Central memory CD8-positive, alpha-beta T cell (primary cell): ENCODE results near the gene SDK2.

Experiments used
- ATAC-seq: fragments of 150-1000 bp; cut with Tn5 transposase; replicated peaks from 2 replicates; pipeline ENCODE4 v1.10.0; 2022; ENCODE audit warnings: mild to moderate bottlenecking, moderate FRiP score, moderate number of reproducible peaks; ENCODE audit not compliant: poor library complexity, severe bottlenecking; ENCODE audit errors: extremely low read depth
- DNase-seq, 2 donors: peaks; one replicate each; pipeline ENCODE4 v3.0.0; 2021; ENCODE audit warnings: low spot score in 2 of 2
- H3K27ac Mint-ChIP-seq: one replicate; pipeline ENCODE4 v1.8.0; 2022; ENCODE audit warnings: low read depth, mild to moderate bottlenecking, moderate library complexity, mixed read lengths
- H3K27me3 Mint-ChIP-seq: one replicate; pipeline ENCODE4 v1.8.0; 2022; ENCODE audit warnings: mixed read lengths
- H3K36me3 Mint-ChIP-seq: one replicate; pipeline ENCODE4 v1.8.0; 2022; ENCODE audit warnings: mild to moderate bottlenecking, moderate library complexity, mixed read lengths; ENCODE audit not compliant: insufficient read depth
- H3K4me1 Mint-ChIP-seq: one replicate; pipeline ENCODE4 v1.8.0; 2022; ENCODE audit warnings: mixed read lengths
- H3K4me3 Mint-ChIP-seq: one replicate; pipeline ENCODE4 v1.8.0; 2022; ENCODE audit warnings: mild to moderate bottlenecking, moderate library complexity, mixed read lengths
- H3K9me3 Mint-ChIP-seq: one replicate; pipeline ENCODE4 v1.8.0; 2022; ENCODE audit warnings: mixed read lengths

The SDK2 gene

DNA sequence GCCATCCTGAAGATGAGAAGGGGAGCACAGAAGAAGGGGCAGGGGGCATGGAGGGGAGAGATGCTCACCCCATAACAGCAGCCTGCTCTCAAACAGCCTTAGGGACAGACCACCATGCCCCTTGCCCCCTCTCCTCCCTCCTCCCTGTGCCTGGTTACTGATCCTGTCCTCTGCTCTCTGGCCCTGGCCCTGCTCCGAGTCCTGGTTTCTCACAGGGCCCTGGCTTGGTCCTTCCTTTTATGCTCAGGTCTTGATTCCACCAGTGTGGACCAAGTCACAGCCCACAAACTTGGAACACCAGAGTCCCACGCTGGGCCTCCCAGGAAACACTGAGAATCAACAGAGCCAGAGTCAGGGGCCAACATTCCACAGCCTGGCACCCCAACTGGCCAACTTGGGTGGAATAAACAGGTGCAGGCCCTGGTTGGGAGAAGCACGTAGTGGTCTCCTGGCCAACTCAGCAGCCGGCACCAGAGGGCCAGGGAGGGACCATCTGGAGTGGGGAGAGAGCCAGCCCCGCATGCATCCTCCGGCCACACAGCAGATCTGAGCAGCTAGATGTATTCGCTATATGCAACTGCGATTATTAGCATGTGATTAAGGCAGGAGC, 287.6 kb downstream of the SDK2 start:
- Mint-ChIP-seq H3K36me3 (no peaks in the 10 kb centered on the region), H3K27ac (no peak overlapping the region), H3K27me3 (peaks cover 28% of the 10 kb centered on the region), H3K4me1 (no peaks in the 10 kb centered on the region), H3K9me3 (no peaks in the 10 kb centered on the region), H3K4me3 (no peak overlapping the region)
- ATAC-seq: no peak
- DNase-seq: no peak

DNA sequence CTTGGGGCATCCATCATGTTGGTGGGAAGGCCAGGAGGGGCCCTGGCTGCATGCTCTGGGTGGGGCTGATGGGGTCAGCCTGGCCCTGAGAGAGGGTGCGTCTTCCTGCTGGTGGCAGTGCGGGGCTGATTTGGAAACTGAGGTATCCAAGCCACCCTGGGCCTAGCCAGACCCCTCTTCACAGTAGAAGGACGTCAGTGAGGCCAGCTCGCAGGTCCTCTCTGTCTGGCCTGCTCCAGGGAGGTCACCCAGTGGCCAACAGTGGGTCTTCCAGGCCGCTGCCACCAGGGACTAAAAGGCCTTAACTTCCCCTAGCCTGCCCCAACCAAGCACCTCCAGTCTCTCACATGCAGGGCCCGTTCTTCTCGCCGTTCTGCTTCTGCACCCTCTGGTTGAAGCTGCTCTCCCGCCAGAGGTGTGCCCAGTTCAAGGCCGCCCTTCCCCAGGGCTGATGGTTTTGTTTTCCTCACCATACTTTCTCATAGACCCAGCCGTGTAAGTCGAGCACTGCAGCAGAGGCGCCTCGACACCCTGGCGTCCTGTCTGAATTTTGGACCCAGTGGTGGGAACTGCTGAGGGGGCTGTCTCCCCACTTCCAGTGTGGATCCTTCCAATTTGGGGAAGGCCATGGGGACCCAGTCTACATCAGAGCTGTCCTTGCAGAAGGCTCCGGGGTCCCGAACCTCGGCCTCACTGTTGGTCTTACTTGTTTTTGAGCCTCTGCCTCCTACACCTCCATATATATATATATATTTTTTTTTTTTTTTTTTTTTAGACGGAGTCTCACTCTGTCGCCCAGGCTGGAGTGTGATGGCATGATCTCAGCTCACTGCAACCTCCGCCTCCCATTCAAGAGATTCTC, 289.6 kb downstream of the SDK2 start:
- Mint-ChIP-seq H3K4me3 (no peak overlapping the region), H3K4me1 (no peaks in the 10 kb centered on the region), H3K9me3 (no peaks in the 10 kb centered on the region), H3K27me3 (peaks cover 16% of the 10 kb centered on the region), H3K27ac (no peak overlapping the region), H3K36me3 (no peaks in the 10 kb centered on the region)
- ATAC-seq (no peak), DNase-seq (no peak)

DNA sequence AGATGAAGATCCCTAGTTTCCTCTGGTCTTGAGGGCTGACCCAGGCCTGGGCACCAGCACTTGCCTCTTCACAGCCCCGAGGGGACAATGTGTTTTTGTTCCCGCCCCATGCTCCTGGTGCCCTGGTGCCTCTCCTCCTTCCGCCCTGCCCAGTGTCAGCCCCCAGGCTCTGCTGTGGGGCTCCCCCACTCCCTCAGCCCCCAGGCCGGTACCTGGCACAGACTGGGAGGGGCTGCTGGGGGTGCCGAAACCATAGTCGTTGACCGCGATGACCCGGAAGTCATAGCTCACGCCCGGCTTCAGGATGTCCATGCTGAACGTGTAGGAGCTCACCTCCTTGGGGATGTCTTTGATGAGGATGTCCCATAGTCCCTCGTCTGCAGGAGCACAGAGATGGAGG, 292.0 kb downstream of the SDK2 start:
- H3K4me1 Mint-ChIP-seq: no peaks in the 10 kb centered on the region
- no peak overlapping the region for H3K27ac Mint-ChIP-seq
- H3K36me3 Mint-ChIP-seq: peaks cover 3% of the 10 kb centered on the region
- no peaks in the 10 kb centered on the region for H3K9me3 Mint-ChIP-seq
- no peak for ATAC-seq
- DNase-seq: no peak
- no peak overlapping the region for H3K4me3 Mint-ChIP-seq
- peaks cover 10% of the 10 kb centered on the region for H3K27me3 Mint-ChIP-seq

DNA sequence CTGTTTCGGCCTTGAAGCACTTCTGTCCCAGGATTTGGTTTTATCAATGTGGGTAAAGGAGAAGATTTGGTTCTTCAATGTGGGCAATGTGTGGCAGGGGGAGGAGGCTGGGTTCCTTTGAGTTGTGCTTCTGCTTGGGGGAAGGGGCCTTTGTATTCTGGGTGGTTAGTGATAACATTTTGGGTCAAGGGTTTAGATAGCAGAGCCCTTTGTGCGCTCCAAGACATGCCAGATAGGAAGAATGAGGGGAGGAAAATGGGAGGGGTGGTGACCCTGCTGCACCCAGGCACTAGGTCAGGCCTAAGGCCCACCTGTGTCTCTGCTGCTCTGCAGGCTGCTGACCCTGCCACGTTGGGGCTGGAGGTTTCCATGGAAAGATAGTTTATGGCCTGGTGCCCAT, 292.5 kb downstream of the SDK2 start:
- H3K27me3 Mint-ChIP-seq: peaks cover 10% of the 10 kb centered on the region
- no peak overlapping the region for H3K27ac Mint-ChIP-seq
- no peaks in the 10 kb centered on the region for H3K4me1 Mint-ChIP-seq
- H3K36me3 Mint-ChIP-seq: peaks cover 3% of the 10 kb centered on the region
- H3K9me3 Mint-ChIP-seq: no peaks in the 10 kb centered on the region
- no peak overlapping the region for H3K4me3 Mint-ChIP-seq
- no peak for DNase-seq
- ATAC-seq: no peak

DNA sequence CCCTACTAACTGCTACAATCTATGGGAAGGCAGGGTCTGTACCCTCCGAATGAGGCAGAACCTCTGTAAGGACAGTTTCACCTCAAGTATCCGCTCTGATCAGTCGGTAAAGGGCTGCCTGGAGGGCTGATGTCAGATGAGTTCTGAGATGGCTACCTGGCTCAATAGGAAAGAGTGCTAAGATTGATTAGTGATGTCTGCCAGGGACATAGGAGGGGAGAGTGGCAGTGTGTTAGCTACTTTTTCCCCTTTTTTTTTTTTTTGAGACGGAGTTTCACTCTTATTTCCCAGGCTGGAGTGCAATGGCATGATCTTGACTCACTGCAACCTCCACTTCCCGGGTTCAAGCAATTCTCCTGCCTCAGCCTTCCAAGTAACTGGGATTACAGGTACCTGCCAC, 293.4 kb downstream of the SDK2 start:
- peaks cover 3% of the 10 kb centered on the region for H3K36me3 Mint-ChIP-seq
- no peak overlapping the region for H3K27ac Mint-ChIP-seq
- peaks cover 10% of the 10 kb centered on the region for H3K27me3 Mint-ChIP-seq
- H3K9me3 Mint-ChIP-seq: no peaks in the 10 kb centered on the region
- no peak for ATAC-seq
- H3K4me1 Mint-ChIP-seq: no peaks in the 10 kb centered on the region
- no peak for DNase-seq
- no peak overlapping the region for H3K4me3 Mint-ChIP-seq

DNA sequence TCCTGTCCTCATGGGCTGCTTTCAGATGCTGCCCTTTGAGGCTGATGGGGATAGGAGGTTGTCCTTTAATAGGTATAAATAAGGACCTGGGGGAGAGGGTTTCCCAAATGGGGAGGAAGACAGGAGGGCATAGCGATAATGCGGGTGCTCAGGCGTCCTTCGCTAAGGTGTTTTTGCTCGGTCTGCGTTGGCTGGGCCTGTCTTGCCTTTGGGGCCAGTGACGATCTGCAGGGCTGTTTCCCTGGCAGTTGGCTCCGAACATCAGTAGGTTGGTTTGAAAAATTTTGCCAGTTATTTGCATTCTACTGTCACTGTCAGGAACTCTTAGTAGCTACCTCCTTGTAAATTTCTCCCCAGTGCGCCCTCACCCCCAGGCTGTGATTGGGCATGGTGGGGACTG, 294.6 kb downstream of the SDK2 start:
- Mint-ChIP-seq H3K4me1 (no peaks in the 10 kb centered on the region), H3K4me3 (no peak overlapping the region), H3K27ac (no peak overlapping the region), H3K9me3 (no peaks in the 10 kb centered on the region), H3K27me3 (peaks cover 10% of the 10 kb centered on the region), H3K36me3 (peaks cover 3% of the 10 kb centered on the region)
- no peak for DNase-seq
- ATAC-seq: no peak

DNA sequence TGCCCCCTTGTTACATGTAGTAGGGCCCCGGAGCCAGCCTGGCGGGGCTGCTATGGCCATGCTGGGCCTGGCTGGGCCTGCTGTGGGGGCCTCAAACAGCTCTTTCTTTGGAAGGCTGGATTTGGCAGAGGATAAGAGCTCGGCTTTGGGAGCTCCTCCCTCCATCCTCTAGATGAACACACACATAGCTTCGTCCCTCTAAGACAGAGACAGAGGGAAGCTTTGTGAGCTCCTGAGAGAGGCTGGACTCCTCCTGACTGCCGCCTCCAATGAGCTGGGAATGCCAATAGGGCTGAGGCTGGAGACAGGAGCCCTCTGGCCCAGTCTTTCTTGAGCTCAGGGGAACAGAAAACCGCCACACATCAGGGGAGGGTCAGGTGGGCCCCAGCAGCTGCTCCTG, 295.1 kb downstream of the SDK2 start:
- H3K27ac Mint-ChIP-seq: no peak overlapping the region
- peaks cover 10% of the 10 kb centered on the region for H3K27me3 Mint-ChIP-seq
- no peak overlapping the region for H3K4me3 Mint-ChIP-seq
- no peaks in the 10 kb centered on the region for H3K4me1 Mint-ChIP-seq
- DNase-seq (no peak), ATAC-seq (no peak)
- no peaks in the 10 kb centered on the region for H3K9me3 Mint-ChIP-seq
- H3K36me3 Mint-ChIP-seq: peaks cover 3% of the 10 kb centered on the region

DNA sequence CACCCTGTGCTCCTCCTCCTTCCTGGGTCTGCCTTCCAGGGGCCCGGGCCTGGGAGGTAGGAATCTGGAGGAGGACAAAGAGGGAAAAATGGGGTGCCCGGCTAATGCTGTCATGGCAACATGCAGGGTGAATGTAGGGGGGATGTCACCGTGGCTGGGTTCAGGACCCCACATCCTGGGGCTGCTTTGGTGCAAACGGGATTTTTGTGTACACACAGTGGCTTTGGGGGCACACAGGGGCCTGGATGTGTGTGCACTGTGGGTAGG, 295.5 kb downstream of the SDK2 start:
- Mint-ChIP-seq H3K27ac (no peak overlapping the region), H3K9me3 (no peaks in the 10 kb centered on the region)

DNA sequence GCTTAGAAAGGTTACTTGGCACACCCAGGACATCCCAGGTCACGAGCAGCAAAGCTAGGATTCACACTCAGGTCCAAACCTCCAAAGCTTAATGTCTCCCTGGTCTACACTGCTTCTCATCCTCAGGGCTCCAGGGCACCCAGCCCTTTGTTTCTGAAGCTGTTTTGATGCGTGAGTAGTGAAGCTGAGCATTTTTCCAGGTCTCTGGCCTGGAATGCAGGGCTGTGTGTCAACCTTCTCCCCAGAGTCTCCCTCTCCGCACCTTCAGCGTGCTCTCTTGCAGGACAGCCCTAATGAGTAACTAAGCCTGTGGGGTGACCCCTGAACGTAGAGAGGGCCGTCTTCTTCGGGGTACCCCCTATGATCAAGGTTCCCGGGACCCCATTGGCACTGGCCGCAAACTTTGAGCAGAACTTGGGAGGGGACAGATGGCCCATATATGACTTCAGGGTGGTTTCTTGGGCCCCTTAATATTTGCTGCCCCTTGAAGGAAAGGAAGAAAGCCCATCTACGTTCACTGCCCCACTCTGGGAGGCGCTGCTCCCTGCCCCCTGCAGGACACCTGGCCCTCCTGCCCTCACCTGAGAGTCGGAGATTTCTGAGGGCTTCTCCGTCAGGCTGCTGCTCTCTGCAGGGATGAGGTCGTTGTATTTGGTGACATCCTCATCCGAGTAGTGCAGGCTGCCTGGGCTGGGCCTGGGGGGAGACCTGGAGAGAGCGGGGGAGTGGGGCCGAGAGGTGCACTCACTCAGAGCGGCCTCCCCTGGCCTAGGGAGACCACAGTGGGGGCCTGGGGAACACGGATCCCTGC, 296.0 kb downstream of the SDK2 start:
- H3K36me3 Mint-ChIP-seq: peaks cover 3% of the 10 kb centered on the region
- DNase-seq (no peak), ATAC-seq (no peak)
- H3K9me3 Mint-ChIP-seq: no peaks in the 10 kb centered on the region
- H3K4me3 Mint-ChIP-seq: no peak overlapping the region
- peaks cover 10% of the 10 kb centered on the region for H3K27me3 Mint-ChIP-seq
- no peaks in the 10 kb centered on the region for H3K4me1 Mint-ChIP-seq
- H3K27ac Mint-ChIP-seq: no peak overlapping the region

More for the DNA sequence above, 295.5 kb downstream of the SDK2 start:
- peaks cover 10% of the 10 kb centered on the region for H3K27me3 Mint-ChIP-seq
- no peaks in the 10 kb centered on the region for H3K4me1 Mint-ChIP-seq
- H3K36me3 Mint-ChIP-seq: peaks cover 3% of the 10 kb centered on the region
- DNase-seq (no peak), ATAC-seq (no peak)
- H3K4me3 Mint-ChIP-seq: no peak overlapping the region

DNA sequence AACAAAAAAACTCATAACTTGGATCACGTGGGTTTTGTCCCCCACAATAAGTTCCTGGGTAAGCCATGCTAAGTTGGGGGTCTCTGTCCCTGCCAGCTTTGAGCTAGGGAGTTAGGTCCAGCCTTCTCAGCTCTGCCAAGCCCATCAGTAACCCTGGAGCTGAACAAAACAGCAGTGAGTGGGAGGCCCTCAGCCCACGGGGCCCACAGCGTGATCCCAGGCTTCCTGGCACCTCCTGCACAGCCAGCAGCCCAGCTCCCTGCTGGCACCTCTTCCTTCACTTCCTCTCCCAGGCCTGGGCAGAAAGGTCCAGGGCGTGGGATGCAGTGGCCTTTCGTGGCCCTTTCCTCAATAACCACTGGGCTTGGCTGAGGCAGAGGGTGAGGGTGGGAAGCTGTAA, 296.9 kb downstream of the SDK2 start:
- Mint-ChIP-seq H3K4me3 (no peak overlapping the region), H3K9me3 (no peaks in the 10 kb centered on the region), H3K4me1 (no peaks in the 10 kb centered on the region), H3K27ac (no peak overlapping the region), H3K36me3 (peaks cover 3% of the 10 kb centered on the region), H3K27me3 (peaks cover 10% of the 10 kb centered on the region)
- no peak for ATAC-seq
- DNase-seq: no peak

DNA sequence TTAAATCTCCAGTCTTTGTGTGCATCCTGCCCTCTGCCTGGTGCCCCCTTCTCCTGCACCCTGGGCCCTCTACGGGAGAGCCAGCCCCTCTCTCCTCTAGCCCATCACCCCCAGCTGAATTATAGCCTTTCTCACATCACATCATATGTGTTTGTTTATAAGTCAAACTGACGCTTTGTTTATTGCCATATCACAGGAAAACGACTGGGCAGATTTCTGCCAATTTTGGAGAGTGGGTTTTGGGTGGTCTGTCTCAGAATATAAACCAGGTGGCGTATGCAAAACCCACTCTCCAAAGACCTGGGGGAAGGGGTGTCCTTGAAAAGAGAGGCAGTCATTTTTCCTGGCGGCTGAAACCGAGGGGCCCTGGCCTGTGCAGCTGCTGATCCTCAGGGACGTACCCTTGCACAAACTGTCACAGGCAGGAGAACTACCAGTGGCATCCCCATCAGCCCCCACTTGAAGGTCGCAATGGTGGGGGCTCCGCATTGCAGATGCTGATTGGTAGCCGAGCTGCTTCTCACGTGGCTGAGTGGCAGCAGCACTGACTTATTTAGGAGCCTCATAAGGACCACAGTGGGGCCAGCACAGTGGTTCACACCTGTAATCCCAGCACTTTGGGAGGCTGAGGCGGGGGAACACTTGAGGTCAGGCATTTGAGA, 297.6 kb downstream of the SDK2 start:
- H3K9me3 Mint-ChIP-seq: no peaks in the 10 kb centered on the region

DNA sequence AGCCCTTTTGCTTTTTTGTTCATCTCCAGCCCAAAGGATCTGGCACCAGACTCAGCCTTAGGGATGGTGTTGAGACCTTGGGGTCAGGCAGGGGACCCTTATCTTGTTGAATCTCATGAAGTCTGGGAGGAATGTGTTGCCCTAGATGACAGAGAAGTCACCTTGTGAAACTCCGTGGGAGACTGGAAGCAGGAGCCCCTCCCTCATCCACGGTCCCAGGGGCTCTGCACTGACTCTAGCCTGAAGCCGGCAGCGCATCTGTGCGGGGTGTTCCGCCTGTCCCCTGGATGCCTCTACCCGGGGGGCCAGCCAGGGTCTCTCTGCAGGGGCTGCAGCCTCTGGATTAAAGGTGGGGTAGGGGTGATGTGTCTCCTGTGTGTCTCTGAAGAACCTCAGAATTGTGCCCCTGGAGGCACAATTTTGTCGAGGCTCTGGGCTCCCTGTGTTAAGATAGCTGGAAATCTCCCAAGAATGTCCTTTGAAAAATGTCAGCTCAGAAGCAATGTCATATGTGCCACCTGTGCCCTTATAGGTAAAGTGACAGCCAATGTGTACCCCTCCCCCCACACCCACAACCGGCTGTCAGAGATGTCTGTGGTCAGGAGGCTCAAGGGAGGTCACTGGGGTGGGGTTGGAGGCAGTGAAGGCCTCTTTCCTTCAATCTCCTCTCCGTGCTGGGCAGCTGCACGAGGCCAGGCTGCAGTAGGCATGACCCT, 300.3 kb downstream of the SDK2 start:
- ATAC-seq (no peak), DNase-seq (no peak)
- Mint-ChIP-seq H3K27ac (no peak overlapping the region), H3K4me3 (no peak overlapping the region), H3K9me3 (no peaks in the 10 kb centered on the region), H3K36me3 (peaks cover 6% of the 10 kb centered on the region), H3K27me3 (peaks cover 23% of the 10 kb centered on the region), H3K4me1 (no peaks in the 10 kb centered on the region)

More for the DNA sequence above, 297.6 kb downstream of the SDK2 start:
- H3K27me3 Mint-ChIP-seq: peaks cover 10% of the 10 kb centered on the region
- H3K27ac Mint-ChIP-seq: no peak overlapping the region
- H3K4me1 Mint-ChIP-seq: no peaks in the 10 kb centered on the region
- ATAC-seq: no peak
- H3K4me3 Mint-ChIP-seq: no peak overlapping the region
- DNase-seq: no peak
- peaks cover 4% of the 10 kb centered on the region for H3K36me3 Mint-ChIP-seq
